ENCODE data around the gene MKLN1. TPM values are rescaled to one million over a fixed set of nuclear protein-coding genes. Genes with fewer than 3 reads are reported as not detected.

The MKLN1 gene
- total RNA-seq, 1 experiment from 2014 or later: 90.2 TPM

DNA sequence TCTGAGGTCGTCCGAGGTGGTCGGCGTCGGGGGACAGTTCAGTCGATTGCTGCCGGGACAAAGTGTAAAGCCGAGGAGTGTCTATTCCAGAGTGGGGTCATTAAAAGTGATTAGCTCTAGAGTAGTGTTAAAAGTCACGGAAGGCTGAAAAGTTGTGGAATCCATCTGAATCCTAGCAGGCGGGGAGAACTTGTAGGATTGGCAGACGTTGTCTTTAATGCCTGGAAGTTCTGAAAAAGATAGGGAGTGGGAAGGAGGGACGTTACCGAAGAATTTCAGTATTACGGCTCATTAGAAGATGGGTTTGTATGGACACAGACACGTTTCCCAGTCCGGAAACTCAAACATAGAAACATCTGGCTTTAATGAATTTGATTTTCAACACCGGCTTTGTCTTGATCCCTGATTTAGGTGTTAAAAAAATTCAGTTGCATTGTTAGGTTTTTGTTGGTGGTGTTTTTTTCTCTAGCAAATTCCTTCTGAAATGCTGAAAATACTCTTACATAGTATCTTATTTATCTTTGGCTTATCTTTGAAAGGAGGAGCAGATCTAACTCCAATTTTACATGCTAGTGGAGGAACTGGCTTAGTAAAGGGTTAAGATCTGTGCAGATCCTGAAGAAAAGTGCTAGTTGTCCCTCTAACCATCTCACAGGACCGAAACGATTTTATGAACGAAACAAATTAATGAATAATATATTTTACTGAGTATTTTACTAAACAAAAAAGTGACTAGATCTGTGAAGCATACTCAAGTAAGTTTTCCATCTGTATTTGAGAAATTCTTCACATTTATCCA, 900 bp downstream of the MKLN1 start:
- BruUV-seq (replicated peaks): TSS peak; percentile 38
- POLR2A ChIA-PET (ENCODE audit: low non-redundant PET): interaction anchor here (0.7 kb wide), 1 partner anchor 1714 kb away, joined by 3 read pairs; no protein-coding TSS in a partner anchor
- H3K27me3 ChIP-seq (replicated peaks; ENCODE audit: insufficient read depth, low read depth, low read length, poor library complexity): no peaks in the 10 kb centered on the region
- H3K4me1 ChIP-seq (ENCODE audit: insufficient read depth, low read length, poor library complexity, severe bottlenecking): peaks cover 17% of the 10 kb centered on the region
- peaks cover 7% of the 10 kb centered on the region for H3K36me3 ChIP-seq (ENCODE audit: insufficient read depth, low read length, poor library complexity, severe bottlenecking)
- no peak for TF ChIP-seq EZH2 (IDR thresholded peaks at IDR 0.05; ENCODE audit: borderline replicate concordance, low read depth, low read length, poor library complexity, severe bottlenecking)
- TF ChIP-seq, protein P1, sequence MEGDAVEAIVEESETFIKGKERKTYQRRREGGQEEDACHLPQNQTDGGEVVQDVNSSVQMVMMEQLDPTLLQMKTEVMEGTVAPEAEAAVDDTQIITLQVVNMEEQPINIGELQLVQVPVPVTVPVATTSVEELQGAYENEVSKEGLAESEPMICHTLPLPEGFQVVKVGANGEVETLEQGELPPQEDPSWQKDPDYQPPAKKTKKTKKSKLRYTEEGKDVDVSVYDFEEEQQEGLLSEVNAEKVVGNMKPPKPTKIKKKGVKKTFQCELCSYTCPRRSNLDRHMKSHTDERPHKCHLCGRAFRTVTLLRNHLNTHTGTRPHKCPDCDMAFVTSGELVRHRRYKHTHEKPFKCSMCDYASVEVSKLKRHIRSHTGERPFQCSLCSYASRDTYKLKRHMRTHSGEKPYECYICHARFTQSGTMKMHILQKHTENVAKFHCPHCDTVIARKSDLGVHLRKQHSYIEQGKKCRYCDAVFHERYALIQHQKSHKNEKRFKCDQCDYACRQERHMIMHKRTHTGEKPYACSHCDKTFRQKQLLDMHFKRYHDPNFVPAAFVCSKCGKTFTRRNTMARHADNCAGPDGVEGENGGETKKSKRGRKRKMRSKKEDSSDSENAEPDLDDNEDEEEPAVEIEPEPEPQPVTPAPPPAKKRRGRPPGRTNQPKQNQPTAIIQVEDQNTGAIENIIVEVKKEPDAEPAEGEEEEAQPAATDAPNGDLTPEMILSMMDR (conservative IDR thresholded peaks at IDR 0.05; ENCODE audit: low read depth, low read length): no peak
- H3K4me3 ChIP-seq (ENCODE audit: low read depth, low read length, poor library complexity, severe bottlenecking): peak overlapping the region; percentile 75
- intact Hi-C loops (cut with micrococcal nuclease; ENCODE audit: unreplicated experiment): loop anchor here (5.0 kb wide), 1 partner anchor 221 kb away; no protein-coding TSS in a partner anchor
- DNase-seq (ENCODE audit: low spot score): peak; percentile 61
- peak overlapping the region; percentile 99 for H3K27ac ChIP-seq (ENCODE audit: low read depth, low read length, poor library complexity, severe bottlenecking)
- CTCF ChIA-PET: no interaction called here
- H3K9me3 ChIP-seq (ENCODE audit: low read depth, low read length, poor library complexity, severe bottlenecking): no peaks in the 10 kb centered on the region

GRCh38 chr7:131329176-131329570, 1.5 kb downstream of the MKLN1 start:
- CTCF ChIA-PET: no interaction called here
- TF ChIP-seq EZH2 (IDR thresholded peaks at IDR 0.05; ENCODE audit: borderline replicate concordance, low read depth, low read length, poor library complexity, severe bottlenecking): no peak
- TF ChIP-seq, protein P1 (conservative IDR thresholded peaks at IDR 0.05; ENCODE audit: low read depth, low read length): no peak

DNA sequence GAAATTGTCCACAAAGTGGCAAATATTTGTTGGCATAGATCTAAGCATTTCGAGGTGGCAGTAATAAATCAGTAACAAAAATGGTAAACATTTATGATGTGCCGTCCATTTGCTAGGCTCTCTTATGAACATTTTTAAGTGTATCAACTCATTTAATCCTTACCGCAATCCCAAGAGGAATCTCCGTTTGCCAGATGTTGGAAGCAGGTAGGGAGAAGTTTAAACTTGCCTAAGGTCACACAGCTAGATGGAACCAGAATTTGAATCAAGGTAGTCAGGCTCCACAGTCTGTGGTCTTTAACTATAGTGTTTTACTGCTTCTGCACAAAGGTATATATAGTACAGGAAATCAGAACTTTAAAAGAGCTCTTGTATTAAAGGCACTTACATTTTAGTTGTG, 2.6 kb downstream of the MKLN1 start:
- TF ChIP-seq, protein P1 (conservative IDR thresholded peaks at IDR 0.05; ENCODE audit: low read depth, low read length): no peak
- no peak for TF ChIP-seq EZH2 (IDR thresholded peaks at IDR 0.05; ENCODE audit: borderline replicate concordance, low read depth, low read length, poor library complexity, severe bottlenecking)
- peaks cover 17% of the 10 kb centered on the region for H3K4me1 ChIP-seq (ENCODE audit: insufficient read depth, low read length, poor library complexity, severe bottlenecking)
- peaks cover 9% of the 10 kb centered on the region for H3K36me3 ChIP-seq (ENCODE audit: insufficient read depth, low read length, poor library complexity, severe bottlenecking)
- POLR2A ChIA-PET (ENCODE audit: low non-redundant PET): no interaction called here
- no peaks in the 10 kb centered on the region for H3K27me3 ChIP-seq (replicated peaks; ENCODE audit: insufficient read depth, low read depth, low read length, poor library complexity)
- H3K4me3 ChIP-seq (ENCODE audit: low read depth, low read length, poor library complexity, severe bottlenecking): peak overlapping the region; percentile 75
- BruUV-seq (replicated peaks): no TSS peak
- H3K9me3 ChIP-seq (ENCODE audit: low read depth, low read length, poor library complexity, severe bottlenecking): peaks cover 13% of the 10 kb centered on the region
- CTCF ChIA-PET: no interaction called here
- intact Hi-C loops (cut with micrococcal nuclease; ENCODE audit: unreplicated experiment): no loop called here
- peak overlapping the region; percentile 99 for H3K27ac ChIP-seq (ENCODE audit: low read depth, low read length, poor library complexity, severe bottlenecking)
- DNase-seq (ENCODE audit: low spot score): no peak

More at GRCh38 chr7:131329176-131329570, 1.5 kb downstream of the MKLN1 start:
- H3K27ac ChIP-seq (ENCODE audit: low read depth, low read length, poor library complexity, severe bottlenecking): peak overlapping the region; percentile 99
- H3K36me3 ChIP-seq (ENCODE audit: insufficient read depth, low read length, poor library complexity, severe bottlenecking): peaks cover 9% of the 10 kb centered on the region
- BruUV-seq (replicated peaks): no TSS peak
- peaks cover 2% of the 10 kb centered on the region for H3K9me3 ChIP-seq (ENCODE audit: low read depth, low read length, poor library complexity, severe bottlenecking)
- POLR2A ChIA-PET (ENCODE audit: low non-redundant PET): interaction anchor here (0.7 kb wide), 1 partner anchor 1715 kb away, joined by 3 read pairs; no protein-coding TSS in a partner anchor
- peaks cover 17% of the 10 kb centered on the region for H3K4me1 ChIP-seq (ENCODE audit: insufficient read depth, low read length, poor library complexity, severe bottlenecking)
- no peaks in the 10 kb centered on the region for H3K27me3 ChIP-seq (replicated peaks; ENCODE audit: insufficient read depth, low read depth, low read length, poor library complexity)
- intact Hi-C loops (cut with micrococcal nuclease; ENCODE audit: unreplicated experiment): loop anchor here (5.0 kb wide), 1 partner anchor 222 kb away; no protein-coding TSS in a partner anchor
- peak overlapping the region; percentile 75 for H3K4me3 ChIP-seq (ENCODE audit: low read depth, low read length, poor library complexity, severe bottlenecking)
- DNase-seq (ENCODE audit: low spot score): no peak
